Neural progenitor cell (in vitro differentiated cells): ENCODE results near the gene PAQR5.

Experiments
- EZH2 ChIP-seq: fragments of 200-600 bp; sonication (generic); IDR thresholded peaks from 2 replicates; pipeline ENCODE4 v1.6.1; 2017; ENCODE audit warnings: antibody characterized with exemption, mild to moderate bottlenecking, moderate library complexity
- EZH2phosphoT487 ChIP-seq: fragments of 200-600 bp; sonication (generic); IDR thresholded peaks from 2 replicates; pipeline ENCODE4 v1.6.1; 2017; ENCODE audit warnings: antibody characterized with exemption
- TF ChIP-seq, protein P1 (sequence below): fragments of 200-600 bp; sonication (generic); IDR thresholded peaks from 2 replicates; pipeline ENCODE4 v1.5.1; 2017; ENCODE audit warnings: antibody characterized with exemption, mild to moderate bottlenecking

DNA sequence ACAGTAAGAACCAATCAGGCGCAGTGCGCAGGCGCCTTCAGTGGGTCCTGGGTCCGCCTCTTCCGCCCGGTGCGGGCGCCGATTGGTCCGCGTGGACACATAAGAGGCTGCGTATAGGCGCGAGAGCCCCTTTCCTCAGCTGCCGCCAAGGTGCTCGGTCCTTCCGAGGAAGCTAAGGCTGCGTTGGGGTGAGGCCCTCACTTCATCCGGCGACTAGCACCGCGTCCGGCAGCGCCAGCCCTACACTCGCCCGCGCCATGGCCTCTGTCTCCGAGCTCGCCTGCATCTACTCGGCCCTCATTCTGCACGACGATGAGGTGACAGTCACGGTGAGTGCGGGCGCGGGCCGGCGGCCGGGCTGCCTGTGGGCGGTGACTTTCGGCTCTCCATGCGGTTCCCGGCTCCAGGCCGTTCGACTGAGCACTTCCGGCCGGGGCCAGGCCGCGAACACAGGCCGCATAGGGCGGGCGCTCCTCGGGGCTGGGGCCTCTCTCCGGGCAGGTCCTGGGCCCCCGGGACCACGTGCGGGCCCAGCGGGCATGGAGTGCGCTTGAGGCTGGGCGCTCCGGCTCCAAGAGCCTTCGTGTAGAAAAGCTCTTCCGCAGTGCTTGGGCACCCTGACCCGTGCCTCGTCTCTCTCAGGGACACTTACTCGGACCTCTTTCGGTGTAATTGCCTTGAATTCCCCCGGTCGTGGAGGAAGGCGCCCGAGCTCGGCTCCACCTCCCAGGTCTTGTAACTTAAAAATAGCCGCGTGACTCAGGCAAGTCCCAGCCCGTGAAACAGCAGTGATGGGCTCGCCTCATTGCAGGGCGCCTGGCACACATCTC is 154.2 kb downstream of the PAQR5 start, which contains the start of gene RPLP1:
- TF ChIP-seq, protein P1, sequence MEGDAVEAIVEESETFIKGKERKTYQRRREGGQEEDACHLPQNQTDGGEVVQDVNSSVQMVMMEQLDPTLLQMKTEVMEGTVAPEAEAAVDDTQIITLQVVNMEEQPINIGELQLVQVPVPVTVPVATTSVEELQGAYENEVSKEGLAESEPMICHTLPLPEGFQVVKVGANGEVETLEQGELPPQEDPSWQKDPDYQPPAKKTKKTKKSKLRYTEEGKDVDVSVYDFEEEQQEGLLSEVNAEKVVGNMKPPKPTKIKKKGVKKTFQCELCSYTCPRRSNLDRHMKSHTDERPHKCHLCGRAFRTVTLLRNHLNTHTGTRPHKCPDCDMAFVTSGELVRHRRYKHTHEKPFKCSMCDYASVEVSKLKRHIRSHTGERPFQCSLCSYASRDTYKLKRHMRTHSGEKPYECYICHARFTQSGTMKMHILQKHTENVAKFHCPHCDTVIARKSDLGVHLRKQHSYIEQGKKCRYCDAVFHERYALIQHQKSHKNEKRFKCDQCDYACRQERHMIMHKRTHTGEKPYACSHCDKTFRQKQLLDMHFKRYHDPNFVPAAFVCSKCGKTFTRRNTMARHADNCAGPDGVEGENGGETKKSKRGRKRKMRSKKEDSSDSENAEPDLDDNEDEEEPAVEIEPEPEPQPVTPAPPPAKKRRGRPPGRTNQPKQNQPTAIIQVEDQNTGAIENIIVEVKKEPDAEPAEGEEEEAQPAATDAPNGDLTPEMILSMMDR = no peak
- TF ChIP-seq EZH2 = no peak
- TF ChIP-seq EZH2phosphoT487 = no peak
